ENCODE results near the gene NUDT16L1.

The NUDT16L1 gene

DNA sequence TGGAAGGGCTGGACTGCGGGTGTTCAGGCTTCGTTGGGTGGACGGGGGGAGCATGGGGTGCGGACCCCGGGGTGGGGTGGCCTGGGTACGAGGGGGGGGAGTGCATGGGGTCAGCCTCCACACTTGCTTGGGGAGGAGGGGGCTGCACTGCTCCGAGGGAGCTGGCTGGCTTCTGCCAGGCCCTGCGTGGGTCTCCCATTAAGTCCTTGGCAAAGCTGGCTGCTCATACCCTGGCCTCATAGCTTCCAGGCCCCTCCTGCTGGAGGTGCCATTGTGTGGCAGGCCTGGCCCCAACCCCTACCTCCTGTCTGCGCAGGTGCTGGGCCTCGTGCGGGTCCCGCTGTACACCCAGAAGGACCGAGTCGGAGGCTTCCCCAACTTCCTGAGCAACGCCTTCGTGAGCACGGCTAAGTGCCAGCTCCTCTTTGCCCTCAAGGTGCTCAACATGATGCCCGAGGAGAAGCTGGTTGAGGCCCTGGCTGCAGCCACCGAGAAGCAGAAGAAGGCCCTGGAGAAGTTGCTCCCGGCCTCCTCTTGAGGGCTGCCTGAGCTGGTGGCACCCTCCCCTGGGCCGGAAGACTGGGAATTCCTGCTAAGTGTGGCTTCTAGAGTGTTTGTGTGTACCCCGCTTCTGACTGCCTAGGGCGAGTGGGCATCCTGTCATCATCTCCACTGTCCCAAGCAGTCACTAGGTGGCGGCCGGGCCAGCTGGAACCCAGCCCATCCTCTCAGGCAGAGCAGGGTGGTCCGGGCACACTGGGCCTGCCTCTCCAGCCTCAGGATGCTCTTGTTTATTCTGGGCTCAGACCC, 1.5 kb downstream of the NUDT16L1 start:
- DNase-seq (ENCODE audit: low spot score): no peak

GRCh38 chr16:4695473-4696171, 2.3 kb downstream of the NUDT16L1 start:
- DNase-seq (ENCODE audit: low spot score): no peak

- no peak for DNase-seq (ENCODE audit: low spot score)
Measured at GRCh38 chr16:4696172-4696904, 3.0 kb downstream of the NUDT16L1 start.

DNA sequence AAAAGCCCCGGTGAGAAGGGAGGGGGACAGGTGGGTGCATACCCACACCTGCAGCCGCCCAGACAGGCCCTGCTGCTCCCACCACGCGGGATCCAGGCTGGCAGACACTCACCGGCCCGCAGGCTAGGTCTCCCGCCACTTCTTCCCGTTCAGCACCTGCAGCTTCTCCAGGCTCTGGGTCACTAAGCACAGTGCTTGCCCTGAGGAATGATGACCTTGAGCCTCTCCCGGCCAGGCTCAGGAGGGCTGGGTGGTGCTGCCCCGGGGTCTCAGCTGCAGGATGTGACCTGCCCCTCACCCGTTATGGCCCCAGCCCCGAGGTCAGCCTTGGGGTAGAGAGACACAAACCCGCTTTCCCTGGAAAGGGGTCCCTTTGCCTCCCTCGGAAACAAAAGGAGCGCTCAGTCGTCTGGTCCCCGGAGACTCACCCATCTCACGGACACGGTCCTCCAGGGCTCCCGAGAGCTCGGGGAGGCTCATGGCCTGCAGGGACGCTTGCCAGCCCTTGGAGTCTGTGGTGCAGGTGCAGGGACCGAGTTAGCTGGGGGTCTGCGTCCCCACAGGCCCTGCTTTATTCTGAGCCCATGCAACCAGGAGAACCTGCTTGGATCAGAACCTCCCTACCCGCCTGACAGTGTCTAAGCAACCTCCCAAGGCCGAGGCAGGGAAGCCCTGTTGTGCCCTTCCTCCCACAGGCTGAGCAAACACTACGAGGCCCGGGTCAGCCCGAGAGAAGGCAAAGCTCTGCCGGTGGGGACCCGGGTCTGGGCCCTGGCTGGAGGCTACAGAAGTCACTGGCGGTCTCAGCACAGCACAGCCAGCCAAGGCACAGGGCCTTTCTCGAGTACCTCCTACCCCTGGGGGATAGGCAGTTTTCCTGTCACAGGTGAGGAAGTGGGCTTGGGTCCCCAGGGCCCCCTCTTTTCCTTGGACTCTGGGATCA, 3.8 kb downstream of the NUDT16L1 start:
- DNase-seq (ENCODE audit: low spot score): no peak

- DNase-seq (ENCODE audit: low spot score): no peak
Measured at GRCh38 chr16:4697848-4698291, 4.5 kb downstream of the NUDT16L1 start.

DNA sequence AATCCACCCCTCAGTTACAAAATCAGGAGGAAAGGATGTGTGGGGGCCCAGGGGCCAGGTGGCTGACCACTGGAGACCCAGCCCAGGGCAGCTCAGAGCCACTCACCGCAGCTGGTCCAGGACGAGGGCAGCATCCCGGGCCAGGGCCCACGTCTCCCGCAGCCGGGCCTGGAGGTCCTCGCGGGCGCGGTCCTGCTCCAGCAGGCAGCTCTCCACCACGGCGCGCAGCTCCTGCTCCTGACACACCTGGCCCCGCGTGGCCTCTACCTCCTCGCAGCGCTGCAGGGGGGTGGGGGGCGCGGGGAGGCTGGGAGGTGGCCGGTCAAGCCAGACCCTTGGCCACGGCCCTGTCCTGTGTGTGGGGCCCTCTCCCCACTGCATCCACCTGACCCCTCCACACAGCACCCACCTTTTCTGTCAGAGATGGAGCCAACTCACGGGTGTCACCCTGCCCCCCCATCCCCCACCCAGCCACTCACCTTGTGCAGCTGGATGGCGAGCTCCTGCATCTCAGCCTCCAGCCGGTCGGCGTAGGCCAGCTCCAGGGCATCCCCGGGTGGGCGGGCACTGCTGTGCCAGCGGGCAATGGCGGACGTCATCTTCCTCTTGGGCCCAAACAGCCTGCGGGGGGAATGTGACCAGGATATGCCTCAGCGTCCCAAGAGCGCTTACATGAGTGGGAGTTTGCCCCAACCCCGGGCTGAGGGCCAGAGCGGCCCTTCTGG, 5.1 kb downstream of the NUDT16L1 start:
- no peak for DNase-seq (ENCODE audit: low spot score)

DNA sequence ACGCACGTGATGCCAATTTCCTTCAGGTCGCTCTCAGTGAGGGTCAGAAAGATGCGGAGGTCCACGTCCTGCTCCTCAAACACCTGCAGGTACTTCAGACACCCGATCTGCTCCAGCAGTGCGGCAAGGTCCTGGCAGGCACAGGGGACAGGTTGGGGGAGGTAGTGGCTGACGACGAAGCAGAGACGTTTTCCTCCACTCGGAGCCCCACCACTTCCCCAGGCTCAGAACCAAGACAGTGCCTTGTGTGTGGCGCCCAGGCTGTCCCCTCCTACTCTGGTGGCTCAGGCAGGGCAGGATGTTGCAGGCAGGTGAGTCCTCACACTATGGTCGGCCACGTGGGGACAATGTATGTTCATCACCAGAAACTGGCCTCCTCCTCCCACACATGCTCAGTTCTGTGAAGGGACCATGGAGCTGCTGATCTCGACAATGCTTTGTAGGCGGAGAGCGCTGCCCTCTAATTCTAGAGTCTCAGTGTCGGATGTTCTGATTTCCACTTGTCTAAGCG, 5.7 kb downstream of the NUDT16L1 start:
- no peak for DNase-seq (ENCODE audit: low spot score)

- no peak for DNase-seq (ENCODE audit: low spot score)
Measured at GRCh38 chr16:4700380-4700996, 7.1 kb downstream of the NUDT16L1 start.

GRCh38 chr16:4700997-4701743, 7.8 kb downstream of the NUDT16L1 start:
- no peak for DNase-seq (ENCODE audit: low spot score)

DNA sequence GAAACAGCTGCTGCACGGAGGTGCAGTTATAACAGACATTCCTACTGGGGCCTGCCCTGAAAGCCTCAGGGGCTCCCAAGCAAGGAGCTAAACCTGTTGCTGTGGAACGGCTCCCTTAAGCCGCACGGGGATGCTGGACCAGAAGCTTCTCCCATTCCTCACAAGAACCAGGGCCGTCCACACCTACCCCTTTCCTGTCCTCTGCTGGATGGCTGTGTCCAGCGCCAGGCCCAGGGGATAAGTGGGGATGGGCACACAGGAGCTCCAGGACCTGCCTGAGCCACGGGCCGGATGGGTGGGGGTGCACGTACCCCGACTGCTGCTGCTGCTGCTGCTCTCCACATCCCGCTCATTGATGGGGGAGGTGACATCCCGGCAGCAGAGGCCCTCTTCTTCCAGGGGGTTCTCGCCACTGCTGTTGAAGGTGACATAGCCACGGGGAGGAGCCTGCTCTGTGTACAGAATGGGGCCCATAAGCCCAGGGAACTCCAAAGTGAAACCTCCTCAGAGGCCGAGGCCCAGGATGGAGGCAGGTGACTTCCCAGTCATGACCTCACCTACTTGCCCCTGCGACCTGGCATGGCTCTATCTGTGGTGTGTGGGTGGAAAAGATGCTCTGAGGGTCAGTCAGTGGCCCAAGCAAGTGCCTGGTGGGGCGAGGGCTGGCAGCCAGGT, 8.6 kb downstream of the NUDT16L1 start:
- DNase-seq (ENCODE audit: low spot score): no peak

GRCh38 chr16:4702466-4702808, 9.1 kb downstream of the NUDT16L1 start:
- DNase-seq (ENCODE audit: low spot score): no peak

GRCh38 chr16:4703906-4704305, 10.5 kb downstream of the NUDT16L1 start:
- DNase-seq (ENCODE audit: low spot score): no peak

- DNase-seq (ENCODE audit: low spot score): no peak
Measured at GRCh38 chr16:4704491-4704890, 11.1 kb downstream of the NUDT16L1 start.

DNA sequence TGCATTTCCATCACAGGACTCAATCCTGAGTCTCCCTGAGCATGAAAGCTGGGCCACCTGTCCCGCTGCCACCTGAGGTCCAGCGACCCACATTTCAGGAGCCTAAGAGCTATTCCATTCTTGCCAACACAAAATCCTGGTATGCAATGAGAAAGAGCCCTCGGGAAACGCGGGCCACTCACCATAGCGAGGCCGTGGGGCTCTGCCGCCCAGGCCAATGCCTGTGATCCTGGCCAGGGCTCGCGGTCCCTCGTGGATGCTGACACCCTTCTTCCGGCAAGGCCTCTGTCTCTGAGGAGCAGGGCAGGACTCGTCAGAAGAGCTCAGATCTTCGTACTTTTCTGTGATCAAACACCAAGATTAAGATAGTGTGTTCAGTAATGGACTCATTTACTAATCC, 11.6 kb downstream of the NUDT16L1 start:
- DNase-seq (ENCODE audit: low spot score): no peak

DNA sequence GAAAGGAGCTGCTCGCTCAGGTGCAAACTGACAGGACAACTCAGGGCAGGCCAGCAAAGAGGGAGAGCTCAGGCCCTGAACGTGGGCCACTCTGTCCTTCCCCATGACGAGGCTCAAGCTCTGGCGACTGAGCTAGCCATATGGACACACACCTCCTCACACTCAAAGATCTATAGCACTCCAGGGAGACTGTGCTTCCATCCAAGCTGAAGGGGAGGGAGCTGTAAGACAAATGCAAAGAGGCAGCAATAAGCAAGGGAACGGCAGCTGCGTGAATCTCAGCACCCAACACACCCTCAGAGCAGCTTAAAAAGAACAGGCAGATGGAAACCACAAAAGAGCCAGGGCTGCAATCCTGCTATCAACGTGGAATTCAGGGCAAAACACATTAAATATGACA, 13.5 kb downstream of the NUDT16L1 start:
- DNase-seq (ENCODE audit: low spot score): no peak

- no peak for DNase-seq (ENCODE audit: low spot score)
Measured at GRCh38 chr16:4709481-4709880, 16.1 kb downstream of the NUDT16L1 start.

DNA sequence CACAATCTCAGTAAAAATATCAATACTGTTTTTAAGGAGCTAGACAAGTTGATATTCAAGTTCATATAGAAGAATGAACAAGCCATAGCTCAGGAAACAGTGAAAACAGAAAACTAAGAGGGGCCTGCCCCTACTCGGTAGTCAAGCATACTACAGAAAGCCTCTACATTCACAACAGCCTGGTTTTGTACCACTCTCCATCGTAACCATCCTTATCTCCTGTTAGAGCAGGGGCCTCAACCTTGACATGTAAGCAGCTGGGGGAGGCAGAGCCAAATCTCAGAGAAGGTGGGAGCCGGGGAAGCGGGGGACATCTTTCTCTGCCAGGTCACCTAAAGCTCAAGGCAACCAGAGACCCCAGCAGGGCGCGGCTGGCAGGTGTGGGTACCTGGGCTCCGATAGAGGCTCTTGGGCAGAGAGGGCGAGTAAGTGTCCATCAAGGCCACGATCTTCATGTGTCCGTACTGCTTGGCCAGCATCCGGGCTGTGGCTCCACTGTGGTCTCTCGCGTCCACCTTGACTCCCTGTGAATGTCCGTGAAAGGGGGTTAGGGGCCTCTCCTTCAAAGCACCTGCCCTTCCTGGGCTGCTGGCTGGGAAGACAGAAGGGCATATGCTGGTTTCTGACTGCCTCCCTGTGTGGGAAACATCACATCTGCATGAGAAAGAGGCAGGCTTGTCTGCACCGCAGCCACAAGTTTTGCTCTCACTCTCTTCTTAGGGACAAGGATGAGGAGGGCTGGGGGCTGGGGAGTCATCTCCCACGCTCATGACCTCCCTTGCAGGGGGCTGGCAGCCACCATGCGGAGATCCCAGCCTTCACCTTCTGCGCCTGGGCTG, 20.5 kb downstream of the NUDT16L1 start:
- no peak for DNase-seq (ENCODE audit: low spot score)

DNA sequence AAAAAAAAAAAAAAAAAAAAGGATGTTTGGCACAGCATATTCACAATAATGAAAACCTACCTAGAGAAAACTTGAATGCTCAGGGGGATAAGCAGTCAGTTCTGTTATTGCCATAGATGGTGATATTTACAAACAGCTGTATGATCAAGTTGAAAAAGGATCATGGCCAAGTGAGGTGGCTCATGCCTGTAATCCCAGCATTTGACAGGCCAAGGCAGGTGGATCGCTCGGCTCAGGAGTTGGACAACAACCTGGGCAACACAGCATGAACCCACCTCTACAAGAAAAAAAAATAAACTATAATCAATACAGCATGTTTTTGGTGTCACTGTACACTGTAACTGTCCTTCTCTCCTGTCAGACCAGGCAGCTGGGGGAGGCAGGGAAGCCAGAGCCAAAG, 21.6 kb downstream of the NUDT16L1 start:
- DNase-seq (ENCODE audit: low spot score): no peak
